Choroid plexus epithelial cell (primary cell): ENCODE results near the gene CD74.

Experiments
- DNase-seq: peaks from one replicate; pipeline ENCODE4 v3.0.0-alpha.2; 2010; ENCODE audit warnings: low read depth
- H3K4me3 ChIP-seq: 2 replicates; pipeline ENCODE4 v1.5.1; 2011; ENCODE audit warnings: low read depth, mild to moderate bottlenecking, control low read depth, low read length, moderate library complexity
- CTCF ChIP-seq: conservative IDR thresholded peaks from 2 replicates; pipeline ENCODE4 v1.5.1; 2011; ENCODE audit warnings: low read depth, mild to moderate bottlenecking, control low read depth, inconsistent platforms, low read length, moderate library complexity

The CD74 gene

DNA sequence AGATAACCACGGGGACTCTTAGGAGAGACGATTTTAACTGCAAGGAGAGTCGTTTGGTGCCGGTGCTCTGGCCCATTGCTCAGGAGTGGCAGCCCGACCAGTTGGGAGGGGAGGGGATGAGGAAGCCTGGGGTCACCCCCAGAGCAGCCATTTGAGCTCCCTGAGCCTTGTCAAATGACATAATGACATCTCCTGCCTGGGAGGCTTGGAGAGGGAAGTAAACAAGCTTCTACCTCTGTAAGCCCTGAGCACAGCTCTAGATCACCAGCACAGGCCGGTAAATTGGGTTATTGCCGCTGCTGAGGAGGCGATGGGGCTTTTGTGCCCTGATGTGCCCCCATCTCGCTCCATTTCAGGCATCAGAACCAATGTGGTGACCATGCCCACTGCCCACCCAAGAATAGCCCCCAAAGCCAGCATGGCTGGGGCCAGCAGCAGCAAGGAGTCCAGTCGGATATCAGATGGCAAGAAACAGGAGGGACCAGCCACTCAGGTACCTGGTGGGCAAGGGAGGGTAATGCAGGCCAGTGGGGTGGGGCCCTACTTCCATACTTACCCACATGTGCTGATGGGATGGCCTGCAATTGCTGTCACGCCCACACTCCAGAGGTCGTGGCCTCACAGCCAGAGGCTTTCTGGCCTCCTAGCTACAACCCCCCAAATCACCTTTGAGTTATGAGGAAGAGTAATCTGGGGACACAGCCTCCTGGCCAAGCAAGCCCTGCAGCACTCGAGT, 23.0 kb downstream of the CD74 start:
- no peak for TF ChIP-seq CTCF
- DNase-seq: no peak
- H3K4me3 ChIP-seq: no peak overlapping the region

DNA sequence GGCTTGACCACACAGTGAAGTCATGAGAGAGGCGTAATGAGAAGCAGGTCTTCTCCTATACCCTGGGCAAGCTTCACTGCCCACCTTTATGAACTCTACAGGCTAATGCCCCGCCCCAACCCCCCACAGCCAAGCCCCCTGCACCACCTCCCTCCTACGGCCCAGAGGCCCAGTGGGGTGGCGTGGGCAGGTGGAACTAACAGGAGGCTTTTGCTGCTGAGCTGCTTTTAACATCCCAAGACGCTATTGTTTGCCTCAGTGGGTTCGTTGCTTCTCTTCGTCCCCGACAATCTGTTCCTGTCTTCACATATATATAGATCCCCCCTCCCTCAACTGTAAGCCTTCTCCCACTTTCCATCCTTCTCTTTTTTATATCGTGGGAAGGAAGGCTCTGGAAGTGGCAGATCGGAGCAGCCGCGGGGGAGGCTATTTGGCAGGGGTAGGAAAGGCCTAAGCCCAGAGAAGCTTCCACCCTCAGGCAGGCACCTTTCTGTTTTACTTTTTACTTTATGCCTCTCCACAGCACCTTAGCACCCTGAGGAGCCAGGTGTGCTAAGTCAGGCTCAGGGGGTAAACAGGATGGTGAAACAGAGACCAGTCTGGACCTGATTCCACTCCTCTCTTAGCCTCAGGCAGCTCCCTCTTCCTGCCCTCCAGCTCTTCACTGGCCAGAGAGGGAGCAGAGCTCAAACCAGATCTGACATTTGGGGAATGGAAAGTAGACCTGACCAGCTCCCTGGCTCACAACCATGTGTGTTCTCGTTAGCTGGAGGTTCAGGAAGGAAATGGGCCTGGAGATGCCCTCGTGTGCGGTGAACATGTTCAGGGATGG, 26.5 kb downstream of the CD74 start:
- no peak for DNase-seq
- H3K4me3 ChIP-seq: no peak overlapping the region
- no peak for TF ChIP-seq CTCF

- DNase-seq: no peak
- H3K4me3 ChIP-seq: no peak overlapping the region
- no peak for TF ChIP-seq CTCF
These were observed 28.0 kb downstream of the CD74 start for GRCh38 chr5:150384701-150385100.

- DNase-seq: peak; percentile 96
- TF ChIP-seq CTCF: no peak
- H3K4me3 ChIP-seq: no peak overlapping the region
These were observed 34.6 kb downstream of the CD74 start for GRCh38 chr5:150377964-150378694.

GRCh38 chr5:150376799-150377771, 35.6 kb downstream of the CD74 start:
- DNase-seq: peak; percentile 74
- TF ChIP-seq CTCF: no peak
- H3K4me3 ChIP-seq: no peak overlapping the region

- no peak for TF ChIP-seq CTCF
- DNase-seq: no peak
- H3K4me3 ChIP-seq: no peak overlapping the region
These were observed 38.1 kb downstream of the CD74 start for GRCh38 chr5:150374651-150375050.
